ENCODE results near the gene PRKG1.

The PRKG1 gene

DNA sequence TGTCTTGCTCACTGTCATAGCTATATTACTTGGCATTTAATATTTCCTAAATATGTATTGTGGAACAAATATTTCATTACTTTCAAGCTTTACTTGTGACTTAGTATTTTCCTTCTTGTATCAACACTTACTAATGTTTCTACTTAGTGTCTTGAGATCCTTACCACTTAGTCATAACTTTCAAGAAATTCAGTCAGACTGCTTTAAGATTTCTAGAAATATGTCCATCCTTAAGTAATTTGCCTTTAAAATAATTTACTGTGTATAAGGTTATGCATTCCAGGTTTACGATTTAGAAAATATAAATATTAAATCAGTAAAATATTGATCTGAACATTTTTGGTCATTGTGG is 712.4 kb downstream of the PRKG1 start:
- DNase-seq, result no peak

DNA sequence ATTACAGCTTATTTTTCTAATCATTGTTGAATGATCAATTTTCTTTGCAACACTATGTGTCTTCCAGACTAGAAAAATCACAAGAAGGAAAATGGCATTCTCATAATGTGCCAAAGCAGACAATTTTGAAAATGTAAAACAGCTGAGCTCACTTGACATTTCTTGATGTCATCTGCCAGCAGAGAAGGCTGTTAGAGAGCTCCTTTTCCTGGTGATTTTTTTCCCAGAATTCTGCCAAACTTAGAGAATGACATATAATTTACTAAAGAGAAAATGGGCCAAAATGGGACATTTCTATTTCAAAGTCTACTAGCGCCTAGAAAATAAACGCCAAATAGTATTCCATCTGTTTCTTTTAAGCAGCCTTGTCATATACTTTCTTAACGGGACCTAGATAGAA is 714.0 kb downstream of the PRKG1 start:
- no peak for DNase-seq

DNA sequence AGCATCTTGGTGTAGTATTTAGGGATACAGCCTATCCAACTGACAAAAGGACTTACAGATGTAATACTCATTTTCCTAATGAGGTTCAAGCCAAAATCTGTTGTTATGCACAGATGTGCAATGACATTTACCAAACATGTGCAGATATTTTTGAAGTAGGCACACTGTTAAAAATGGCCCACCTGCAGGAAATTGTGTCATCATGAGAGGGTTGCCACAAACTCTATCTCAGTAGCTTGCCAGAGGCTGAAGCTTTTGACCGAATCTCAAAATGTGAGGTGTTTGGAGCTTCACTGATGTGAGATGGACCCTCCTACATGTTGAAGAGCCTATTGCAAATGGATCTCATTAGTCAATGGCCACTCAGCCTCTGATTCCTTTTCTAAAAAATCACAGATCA is 714.8 kb downstream of the PRKG1 start:
- DNase-seq, result no peak

DNA sequence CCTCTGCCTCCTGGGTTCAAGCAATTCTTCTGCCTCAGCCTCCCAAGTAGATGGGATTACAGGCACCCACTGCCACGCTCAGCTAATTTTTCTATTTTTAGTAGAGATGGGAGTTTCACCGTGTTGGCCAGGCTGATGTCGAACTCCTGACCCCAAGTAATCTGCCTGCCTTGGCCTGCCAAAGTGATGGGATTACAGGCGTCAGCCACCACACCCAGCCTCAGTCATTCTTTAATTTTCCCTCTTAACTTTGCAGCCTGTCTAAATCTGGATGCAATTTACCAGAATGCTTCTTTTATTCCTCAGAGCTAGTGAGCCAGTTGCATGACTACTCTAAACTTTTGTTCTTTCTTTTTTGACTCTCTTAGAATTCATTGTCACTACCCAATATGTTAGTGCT is 715.6 kb downstream of the PRKG1 start:
- no peak for DNase-seq

DNA sequence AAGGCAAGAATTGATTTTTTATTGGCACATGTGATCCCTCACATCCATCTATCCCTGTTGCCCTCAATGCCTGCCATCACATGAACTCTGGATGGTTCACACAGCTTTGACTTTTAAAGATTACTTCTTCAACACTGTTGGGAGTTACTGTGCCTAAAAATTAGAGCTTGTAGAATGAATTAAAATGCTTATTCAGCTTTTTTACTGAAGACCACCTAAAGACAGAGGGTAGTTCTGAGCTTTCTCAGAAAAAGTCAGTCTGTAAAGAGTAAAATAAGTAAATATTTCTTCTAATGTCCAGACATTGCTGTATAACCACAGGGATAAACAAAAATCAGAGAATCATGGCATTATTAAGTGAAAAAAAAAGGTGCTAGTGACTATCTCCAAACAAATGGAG is 718.4 kb downstream of the PRKG1 start:
- DNase-seq, result no peak

DNA sequence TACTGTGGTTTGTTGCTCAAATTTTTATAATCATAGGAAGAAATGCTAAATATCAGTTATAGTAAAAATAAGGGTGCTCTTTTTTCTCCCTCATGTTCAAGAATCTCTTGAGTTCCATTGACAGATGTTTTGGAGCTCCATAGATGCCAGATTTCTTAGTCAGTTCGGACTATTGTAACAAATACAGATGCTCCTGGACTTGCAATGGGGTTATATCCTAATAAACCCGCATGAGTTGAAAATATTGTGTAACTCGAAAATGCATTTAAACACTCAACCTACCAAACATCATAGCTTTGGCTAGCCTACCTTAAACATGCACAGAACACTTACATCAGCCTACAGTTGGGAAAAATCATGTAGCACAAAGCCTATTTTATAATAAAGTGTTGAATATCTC is 725.8 kb downstream of the PRKG1 start:
- DNase-seq, result no peak

DNA sequence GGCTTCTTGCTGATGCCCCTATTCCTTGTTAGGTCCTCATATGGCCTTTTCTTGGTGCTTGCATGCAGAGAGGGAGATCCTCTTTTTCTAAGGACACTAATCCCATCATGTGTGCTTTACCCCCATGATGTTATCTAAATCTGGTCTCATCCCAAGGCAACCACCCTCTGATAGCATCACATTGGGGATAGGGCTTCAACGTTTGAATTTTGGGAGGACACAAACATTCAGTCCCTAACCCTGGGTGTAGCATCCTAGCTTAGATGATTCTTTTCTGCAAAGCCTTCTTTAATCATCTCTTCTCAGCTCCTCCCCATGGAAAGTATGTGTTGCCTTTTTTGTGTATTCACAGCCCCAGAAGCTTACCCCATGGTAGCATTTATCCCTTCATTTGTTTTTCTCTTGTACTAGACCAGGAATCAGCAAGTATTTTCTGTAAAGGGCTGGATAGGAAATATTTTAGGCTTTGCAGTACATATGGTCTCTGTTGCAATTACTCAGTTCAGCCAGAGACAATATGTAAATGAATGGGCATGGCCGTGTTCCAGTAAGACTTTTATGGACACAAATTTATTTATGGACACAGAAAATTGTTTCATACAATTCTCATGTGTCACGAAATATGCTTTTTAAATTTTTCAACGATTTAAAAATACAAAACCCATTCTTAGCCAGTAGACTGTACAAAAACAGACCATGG is 726.6 kb downstream of the PRKG1 start:
- DNase-seq, result no peak

DNA sequence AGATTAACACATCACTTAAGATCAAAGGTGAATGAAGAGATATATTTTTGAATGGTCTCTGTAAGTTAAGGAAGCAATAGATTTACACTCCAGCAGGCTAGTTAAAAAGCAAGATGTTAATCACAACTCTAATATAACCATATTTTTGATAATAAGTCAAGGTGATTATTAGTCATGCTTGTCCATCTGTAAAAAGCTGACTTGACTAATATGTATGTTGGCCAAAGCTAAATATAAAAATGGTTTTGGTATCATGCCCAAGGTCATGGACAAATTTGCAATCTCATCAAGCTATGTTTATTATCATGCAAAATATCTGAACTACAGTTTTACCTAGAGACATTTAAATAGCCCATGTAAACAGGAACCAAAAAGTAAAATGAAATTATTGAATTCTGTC is 727.7 kb downstream of the PRKG1 start:
- DNase-seq, result no peak

DNA sequence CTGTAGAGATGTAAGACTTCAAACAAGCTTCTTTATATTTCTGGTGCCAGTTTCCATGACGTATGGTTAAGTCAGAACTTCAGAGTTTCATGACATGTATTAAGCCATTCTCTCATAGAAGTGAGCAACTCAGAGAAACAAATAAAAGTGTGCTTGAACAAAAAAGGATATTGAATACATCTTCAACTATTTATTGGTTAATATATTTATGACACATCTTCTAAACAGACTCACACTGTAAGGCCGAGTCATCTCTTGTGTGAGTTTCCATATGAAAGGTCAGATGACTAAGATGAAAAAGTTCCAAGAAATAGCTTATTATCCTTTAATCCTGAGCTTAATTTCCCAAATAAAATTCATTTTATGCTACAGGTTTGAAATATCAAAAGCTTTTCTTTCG is 730.6 kb downstream of the PRKG1 start:
- DNase-seq, result no peak

DNA sequence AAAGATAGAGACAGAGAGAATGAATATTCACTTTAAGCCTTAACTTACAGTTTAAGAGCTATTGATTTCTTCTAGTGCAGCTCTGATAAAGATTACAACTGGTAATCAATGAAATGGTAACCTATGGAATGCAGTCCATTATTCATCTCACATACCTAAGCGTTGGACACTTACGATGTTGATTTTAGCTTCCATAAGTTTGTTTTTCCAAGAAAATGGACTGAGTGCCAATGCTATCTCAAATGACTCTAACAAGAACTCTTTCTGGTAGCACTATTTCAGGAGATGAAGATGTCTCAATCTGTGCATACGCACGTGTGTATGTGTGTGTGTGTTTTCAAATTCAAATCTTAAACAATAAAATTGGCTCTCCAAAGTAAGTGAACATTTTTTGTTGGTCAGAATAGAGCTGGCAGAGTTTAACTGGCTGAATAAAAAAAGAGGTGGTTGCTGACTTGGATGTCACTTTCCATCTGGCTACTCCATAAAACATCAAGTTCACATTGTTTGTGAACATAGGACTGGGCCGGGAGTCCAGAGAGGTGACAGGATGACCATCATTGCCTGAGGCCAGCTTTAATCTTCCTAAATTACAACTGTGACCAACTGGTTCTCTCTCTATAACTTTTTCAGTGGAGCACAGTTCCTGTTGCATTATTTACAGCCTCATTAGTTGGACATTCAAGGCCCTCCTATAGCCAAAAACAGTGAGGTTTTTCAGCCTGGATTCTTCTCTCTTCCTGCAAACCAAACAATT is 732.0 kb downstream of the PRKG1 start:
- no peak for DNase-seq

DNA sequence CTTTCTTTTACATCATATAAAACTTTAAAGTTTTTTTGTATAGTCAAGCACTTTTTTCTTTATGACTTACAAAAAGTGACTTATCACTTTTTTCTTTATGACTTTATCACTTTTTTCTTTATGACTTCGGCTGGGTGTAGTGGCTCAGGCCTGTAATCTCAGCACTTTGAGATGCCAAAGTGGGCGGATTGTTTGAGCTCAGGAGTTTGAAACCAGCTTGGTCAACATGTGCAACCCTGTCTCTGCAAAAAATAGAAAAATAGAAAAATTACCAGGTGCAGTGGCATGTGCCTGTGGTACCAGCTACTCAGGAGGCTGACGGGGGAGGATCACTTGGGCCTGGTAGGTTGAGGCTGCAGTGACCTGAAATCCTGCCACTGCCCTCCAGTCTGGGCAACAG is 733.9 kb downstream of the PRKG1 start:
- no peak for DNase-seq

DNA sequence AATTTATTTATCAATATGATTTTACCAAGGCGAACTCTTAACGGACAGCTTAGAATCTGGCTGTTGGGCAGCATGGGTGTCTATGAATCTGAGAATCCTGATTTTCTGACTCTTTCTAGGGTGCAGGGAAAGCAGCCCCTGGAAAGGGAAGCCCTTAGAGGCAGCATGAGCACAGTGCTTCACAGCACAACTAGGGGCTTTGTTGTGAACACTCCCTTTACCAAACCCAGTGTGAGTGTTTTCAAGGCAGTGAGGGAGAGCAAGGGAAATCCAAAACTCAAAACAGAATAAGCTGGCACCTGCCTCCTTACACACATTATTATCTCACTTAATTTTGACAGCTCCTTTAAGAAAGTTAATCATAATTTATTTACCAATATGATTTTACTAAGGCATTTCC is 741.4 kb downstream of the PRKG1 start:
- DNase-seq, result no peak

DNA sequence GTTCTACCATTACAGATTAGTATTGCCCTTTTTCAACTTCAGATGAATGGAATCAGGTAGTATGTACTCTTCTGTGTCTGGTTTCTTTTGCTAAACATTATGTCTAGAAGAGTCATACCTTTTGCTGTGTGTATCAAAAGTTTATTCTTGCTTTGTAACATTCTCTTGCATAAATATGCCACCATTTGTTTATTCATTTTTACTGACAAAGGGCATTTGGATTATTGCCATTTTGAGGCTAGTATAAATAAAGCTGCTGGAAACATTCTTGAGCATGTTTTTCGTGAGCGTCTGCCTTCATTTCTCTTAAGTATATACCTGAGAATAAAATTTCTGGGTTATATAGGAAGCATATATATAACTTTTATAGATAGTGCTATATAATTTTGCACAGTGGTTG is 746.8 kb downstream of the PRKG1 start:
- DNase-seq, result no peak

DNA sequence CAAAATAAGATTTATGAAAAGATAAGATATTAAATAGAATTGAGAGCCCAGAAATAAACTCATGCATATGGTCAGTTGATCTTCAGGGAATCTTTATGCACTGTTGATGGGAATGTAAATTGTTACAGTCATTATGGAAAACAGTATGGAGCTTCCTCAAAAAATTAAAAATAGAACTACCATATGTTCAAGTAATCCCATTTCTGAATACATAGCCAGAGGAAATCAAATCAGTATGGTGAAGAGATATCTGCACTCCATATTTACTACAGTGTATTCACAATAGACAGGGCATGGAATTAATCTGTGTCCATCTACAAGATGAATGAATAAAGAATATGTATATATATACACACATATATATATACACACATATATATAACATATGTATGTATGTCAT is 747.5 kb downstream of the PRKG1 start:
- no peak for DNase-seq

DNA sequence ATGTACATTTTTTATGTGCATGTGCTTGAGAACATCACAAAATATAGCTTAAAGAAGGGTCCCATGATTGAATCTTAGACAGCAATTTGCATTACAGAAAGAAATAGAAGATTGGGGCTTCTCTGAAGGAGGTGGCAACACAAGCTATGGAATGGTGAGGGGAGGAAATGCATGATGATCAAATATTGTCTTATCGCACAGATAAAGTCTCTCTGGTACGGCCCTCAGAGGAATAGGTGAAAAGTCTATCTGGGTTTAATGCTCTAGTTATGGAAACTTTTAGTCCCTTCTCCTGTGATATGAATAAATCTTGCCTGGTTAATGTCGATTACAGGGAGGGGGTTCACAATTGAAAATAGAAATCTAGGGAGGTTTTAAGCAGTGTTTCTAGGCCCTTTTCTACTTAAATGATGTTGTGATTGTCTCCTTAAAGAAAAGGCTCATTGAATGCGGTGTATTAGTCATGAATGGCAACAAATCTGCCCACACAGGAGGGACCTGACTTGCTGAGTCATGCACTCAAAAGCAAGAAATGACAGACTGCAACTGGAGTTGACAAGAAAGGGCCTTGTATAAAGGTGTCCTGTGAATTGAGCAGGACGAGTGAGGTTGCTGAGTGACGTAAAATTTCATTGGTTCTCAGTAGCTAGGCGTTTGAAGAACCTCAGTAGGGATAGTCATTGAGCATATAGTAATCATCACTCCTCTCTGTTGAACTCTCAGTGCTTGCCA is 758.5 kb downstream of the PRKG1 start:
- DNase-seq, result no peak

DNA sequence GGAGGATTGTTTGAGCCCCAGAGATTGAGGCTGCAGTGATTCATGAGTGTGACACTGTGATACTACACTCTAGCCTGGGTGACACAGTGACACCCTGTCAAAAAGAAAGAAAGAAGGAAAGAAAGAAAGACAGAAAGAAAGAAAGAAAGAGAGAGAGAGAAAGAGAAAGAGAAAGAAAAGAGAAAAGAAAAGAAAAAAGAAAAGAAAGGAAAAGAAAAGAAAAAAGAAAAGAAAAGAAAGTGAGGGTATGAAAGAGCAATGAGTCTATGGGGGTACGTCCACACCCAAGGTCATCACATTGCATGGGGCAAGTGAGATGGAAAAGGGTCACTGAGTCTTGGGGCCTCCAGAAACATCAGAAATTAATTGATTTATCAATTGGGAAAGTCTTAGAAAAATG is 760.3 kb downstream of the PRKG1 start:
- DNase-seq, result no peak

DNA sequence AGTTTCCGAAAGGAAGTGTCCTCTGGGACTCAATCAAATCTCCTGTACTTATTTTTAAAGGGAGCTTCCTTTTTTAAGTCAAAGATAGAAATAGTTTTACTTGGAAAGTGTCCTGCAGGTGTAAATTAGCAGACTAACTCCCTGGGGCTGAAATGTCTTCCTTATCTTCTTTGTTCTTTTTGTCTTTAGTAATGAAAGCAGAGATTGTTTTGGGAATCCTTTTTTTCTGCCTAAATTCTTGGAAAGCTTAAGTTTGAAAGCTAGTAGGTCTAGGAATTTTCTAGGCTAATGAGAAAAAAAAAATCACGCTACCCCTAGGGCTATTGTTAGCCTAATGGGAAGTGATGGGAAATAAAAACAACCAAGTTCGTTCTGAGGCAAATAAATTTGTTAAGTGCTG is 764.2 kb downstream of the PRKG1 start:
- no peak for DNase-seq

DNA sequence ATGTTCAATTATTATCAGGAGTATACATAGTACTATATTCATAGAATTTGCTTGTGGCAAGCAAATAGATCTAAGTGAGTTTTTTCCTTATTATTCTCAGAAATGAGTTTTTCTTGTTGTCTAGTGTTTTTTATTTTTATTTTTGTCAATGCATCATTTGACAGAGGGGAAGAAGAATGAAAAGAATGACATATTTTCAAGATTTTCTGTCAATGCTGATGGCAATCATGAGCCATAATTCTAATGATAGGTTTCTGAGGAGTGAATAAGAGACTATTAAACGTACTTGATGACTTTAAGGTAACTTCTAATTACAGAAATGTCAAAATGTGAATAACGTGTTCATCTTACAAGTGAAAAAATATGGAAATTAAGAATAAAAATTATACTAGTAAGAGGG is 769.7 kb downstream of the PRKG1 start:
- DNase-seq, result no peak

DNA sequence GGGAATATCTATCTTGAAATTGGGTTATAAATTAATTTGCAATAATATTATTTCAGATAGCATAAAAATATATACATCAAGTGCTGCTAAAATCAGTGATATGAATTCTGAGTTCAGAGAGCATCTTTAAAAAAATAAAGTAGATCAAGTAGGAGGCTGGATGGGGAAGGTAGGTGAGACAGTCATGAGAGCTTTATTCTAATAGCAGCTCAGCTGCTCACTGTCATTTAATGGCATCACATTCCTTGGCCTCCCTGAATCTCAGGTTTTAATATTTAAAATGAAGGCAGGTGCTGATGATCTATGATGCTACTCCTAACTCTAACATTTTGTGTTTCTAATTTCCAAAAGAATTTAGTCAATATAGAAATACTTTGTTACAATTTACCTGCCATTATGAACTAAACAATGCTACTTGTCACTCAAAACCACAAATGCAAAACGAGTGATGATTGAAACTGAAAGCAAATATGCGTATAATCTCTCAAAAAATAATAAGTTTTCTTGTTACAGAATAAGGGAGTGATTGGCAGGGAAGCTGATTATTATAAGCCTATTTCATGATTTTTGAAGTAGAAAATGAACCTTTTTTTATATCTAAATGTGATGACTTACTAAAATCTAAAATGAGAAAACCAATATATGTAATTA is 772.7 kb downstream of the PRKG1 start:
- DNase-seq, result no peak

DNA sequence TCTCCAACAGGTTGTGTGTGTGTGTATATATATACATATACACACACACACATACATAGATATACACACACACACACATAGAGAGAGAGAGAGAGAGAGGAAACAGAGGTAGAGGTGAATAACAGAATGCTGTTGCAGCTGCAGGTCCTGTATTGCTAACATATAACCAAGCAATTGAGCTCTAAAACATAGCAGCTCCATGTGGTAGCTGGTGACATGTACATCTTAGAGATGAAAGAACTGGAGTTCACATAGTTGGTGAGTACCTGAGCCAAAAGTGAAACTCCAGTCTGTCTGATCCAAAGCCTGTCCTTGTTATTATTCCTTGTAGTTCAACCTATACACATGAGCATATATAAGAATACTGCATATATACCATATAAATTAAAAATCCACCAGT is 778.0 kb downstream of the PRKG1 start:
- no peak for DNase-seq

DNA sequence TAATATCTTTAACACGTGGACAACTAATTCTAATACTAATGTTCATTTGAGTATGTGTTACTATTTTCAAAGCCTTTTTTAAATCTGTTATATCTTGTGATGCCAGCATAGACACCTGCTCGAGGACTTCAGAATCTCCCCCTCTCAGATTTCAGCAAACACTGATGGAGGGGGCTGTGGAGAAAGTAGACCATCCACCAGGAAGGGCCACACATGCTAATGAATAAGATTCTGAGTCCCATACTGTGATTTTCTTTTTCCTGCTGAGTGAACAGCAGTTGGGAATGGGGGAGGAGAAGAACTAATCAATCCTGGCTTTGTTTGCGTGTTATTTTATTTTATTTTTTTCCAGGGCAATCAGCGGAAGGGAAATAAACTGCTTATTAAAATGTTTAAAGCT is 783.0 kb downstream of the PRKG1 start:
- DNase-seq, result no peak

DNA sequence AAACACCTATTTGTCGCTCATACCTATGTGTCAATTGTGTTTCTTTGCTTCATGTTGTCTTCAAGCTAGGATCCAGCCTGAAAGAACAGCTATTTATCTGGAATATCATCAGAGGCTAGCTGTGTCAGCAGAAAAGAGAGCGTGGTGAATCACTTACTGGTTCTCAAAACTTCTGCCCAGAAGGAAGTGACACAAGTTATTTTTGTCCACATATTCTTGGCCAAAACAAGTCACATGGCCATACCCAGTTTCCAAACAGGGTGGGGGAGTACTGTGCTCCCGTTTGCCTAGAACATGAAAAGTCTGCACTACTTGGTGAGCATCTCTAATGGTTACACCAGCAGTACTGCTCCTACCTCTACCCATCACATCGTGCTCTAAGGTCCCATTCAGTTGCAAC is 786.0 kb downstream of the PRKG1 start:
- DNase-seq, result no peak

DNA sequence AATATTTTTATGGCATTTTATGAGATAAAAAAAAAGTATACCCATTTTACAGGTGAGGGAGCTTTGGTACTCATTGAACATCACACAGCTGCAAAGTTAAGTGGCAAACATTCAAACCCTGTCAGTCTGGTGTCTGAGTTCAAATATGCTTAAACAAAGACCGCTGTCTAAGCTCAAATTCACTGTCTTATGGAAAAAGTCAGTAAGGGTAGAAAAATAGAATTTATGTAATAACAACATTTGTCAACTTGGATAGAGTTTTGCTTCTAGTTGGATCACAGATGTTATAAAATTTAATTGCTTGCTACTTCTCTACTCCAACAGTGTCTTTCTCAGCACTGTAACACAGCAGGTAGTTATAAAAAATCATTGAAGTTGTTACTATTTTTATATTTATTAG is 786.8 kb downstream of the PRKG1 start:
- no peak for DNase-seq

DNA sequence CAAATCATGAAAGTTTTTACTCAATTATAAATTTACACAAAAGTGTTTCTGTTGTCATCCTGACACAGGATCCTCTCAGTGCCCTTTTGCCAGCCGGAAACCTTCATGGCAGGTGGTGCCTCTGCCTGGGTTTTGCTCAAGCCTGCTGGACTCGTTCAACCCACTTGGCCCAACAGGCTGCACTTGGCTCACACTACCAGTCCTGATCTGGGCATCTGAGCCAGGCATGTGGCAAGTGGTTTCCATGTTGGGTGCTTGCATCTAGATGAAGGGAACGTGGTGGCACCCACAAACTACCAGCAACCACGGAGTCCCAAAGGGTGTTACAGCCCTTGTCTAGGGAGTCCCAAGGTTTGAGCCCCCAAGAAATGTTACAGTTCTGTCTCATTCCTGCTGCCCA is 787.4 kb downstream of the PRKG1 start:
- DNase-seq, result peak; percentile 11
